Natural killer cell treated with Interleukin-12 subunit alpha and Interleukin-12 subunit beta and Interleukin-15 and Interleukin-18, amount 100 ng/mL, for 72 hours (primary cell): Measurements from ENCODE around the gene CRTAC1. TPM values are rescaled to one million over a fixed set of nuclear protein-coding genes. Genes with fewer than 3 reads are reported as not detected.

Experiments
- ATAC-seq, 2 donors: fragments of 150-1000 bp; cut with Tn5 transposase in 1 of 2; sonication (Bioruptor Pico), chemical (Tn5 transposase) in 1 of 2; 2 replicates each; pipeline ENCODE4 v1.10.0; 2021
- DNase-seq: peaks from one replicate; pipeline ENCODE4 v3.0.0; 2022; ENCODE audit warnings: low spot score
- H3K27ac Mint-ChIP-seq, 2 donors: 1 replicate in 1 of 2; 2 replicates in 1 of 2; pipeline ENCODE4 v1.8.0; 2022; ENCODE audit warnings: mixed read lengths in 2 of 2, mild to moderate bottlenecking in 1 of 2, moderate library complexity in 1 of 2
- H3K27me3 Mint-ChIP-seq, 2 donors: 1 replicate in 1 of 2; 2 replicates in 1 of 2; pipeline ENCODE4 v1.8.0; 2022; ENCODE audit warnings: mixed read lengths in 2 of 2
- H3K36me3 Mint-ChIP-seq: one replicate; pipeline ENCODE4 v1.8.0; 2022; ENCODE audit warnings: mixed read lengths
- H3K4me1 Mint-ChIP-seq, 2 donors: 1 replicate in 1 of 2; 2 replicates in 1 of 2; pipeline ENCODE4 v1.8.0; 2022; ENCODE audit warnings: low read depth in 2 of 2, mixed read lengths in 2 of 2, mild to moderate bottlenecking in 1 of 2
- H3K4me3 Mint-ChIP-seq: one replicate; pipeline ENCODE4 v1.8.0; 2022; ENCODE audit warnings: mixed read lengths
- H3K9me3 Mint-ChIP-seq: 2 replicates; pipeline ENCODE4 v1.8.0; 2022; ENCODE audit warnings: mixed read lengths
- total RNA-seq, 2 donors: library from RNA; stranded (reverse); gene quantifications; one replicate each; pipeline ENCODE4 v1.2.3, GENCODE V29; 2022

CRTAC1 gene
- total RNA-seq, 2 donors from 2014 or later: not detected

DNA sequence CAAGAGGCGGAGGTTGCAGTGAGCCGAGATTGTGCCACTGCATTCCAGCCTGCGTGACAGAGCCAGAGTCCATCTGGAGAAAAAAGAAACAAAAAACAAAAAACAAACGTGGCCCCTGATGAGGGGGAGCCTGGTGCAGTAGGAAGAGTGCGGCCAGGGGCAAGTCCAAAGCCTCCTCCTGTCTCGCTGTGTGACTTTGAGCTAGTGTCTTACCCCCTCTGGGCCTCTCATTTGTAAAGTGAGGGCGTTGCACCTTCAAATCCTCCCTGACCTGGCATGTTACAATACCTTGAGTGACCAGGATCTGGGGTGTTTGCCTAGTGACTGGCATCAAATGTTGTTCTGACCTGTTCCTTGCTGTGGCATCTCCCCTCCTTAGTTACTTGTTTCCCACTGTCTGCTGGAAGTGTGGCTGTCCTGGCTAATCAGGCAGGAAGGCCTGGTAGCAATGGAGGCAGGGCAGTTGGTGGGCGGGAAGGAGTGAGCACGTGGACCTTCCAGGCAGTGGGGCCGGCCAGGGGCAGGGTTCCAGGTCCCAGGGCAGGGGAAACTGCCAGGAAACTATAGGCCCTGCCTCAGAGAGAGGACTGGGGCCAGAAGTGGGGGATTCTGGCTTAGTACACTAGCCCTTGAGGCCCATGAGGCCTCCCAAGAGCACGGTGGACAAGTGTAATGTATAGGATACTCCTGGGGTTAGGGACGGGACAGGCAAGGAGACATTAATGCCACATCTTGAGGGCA, 205.2 kb downstream of the CRTAC1 start:
- Mint-ChIP-seq H3K36me3 (no peaks in the 10 kb centered on the region), H3K27ac (no peak overlapping the region), H3K4me3 (no peak overlapping the region), H3K4me1 (peaks cover 0 to 14% of the 10 kb centered on the region in 2 donors), H3K27me3 (peaks cover 0 to 2% of the 10 kb centered on the region in 2 donors), H3K9me3 (no peaks in the 10 kb centered on the region)
- ATAC-seq: no peak
- DNase-seq: no peak

DNA sequence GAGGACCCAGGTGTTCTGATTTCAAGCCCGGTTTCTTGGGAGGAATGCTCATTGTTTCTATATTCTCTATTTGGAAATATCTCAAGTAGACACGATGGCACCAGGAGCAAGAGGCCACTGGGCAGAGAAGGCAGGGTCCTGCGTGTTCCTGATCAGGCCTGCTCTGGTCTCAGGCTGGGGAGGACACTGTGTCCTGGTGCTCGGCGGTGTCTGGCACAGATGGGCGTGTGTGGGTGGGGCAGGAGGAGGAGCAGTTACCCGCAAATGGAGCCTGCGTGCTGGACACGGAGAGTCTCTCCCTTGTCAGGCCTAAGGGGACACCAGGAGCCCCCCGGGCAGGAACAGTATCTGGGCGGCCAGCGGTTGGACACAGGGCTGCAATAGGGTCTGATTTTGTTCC, 206.7 kb downstream of the CRTAC1 start:
- Mint-ChIP-seq H3K27ac (no peak overlapping the region), H3K9me3 (no peaks in the 10 kb centered on the region)

DNA sequence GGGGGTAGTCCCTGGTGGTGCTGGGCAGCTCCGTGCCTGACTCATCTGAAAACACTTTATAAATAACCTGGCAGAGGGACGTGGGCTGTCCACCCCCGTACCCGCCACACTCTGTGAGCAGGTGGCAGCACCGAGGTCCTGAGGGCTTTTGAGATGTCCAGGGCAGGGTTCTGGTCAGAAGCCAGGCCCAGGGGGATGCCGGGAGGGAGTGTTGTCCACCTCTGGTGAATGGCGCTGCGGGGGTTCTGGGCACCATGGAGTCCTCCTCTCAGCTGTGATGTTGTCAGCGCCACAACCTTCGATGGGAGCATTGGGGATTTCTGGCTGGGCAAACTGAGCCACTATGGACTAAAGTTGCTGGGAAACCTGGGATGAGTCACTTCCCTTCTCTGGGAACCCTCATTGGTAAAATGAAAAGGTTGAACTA, 208.1 kb downstream of the CRTAC1 start:
- H3K36me3 Mint-ChIP-seq: no peaks in the 10 kb centered on the region
- H3K27me3 Mint-ChIP-seq: peaks cover 0 to 2% of the 10 kb centered on the region in 2 donors
- no peak overlapping the region for H3K4me3 Mint-ChIP-seq
- H3K9me3 Mint-ChIP-seq: no peaks in the 10 kb centered on the region
- no peak for ATAC-seq
- H3K27ac Mint-ChIP-seq: no peak overlapping the region
- H3K4me1 Mint-ChIP-seq: peaks cover 0 to 6% of the 10 kb centered on the region in 2 donors
- no peak for DNase-seq

More for the DNA sequence above, 206.7 kb downstream of the CRTAC1 start:
- DNase-seq: no peak
- peaks cover 0 to 11% of the 10 kb centered on the region in 2 donors for H3K4me1 Mint-ChIP-seq
- peak in 1 of 2 donors; percentile 36 for ATAC-seq
- no peak overlapping the region for H3K4me3 Mint-ChIP-seq
- H3K36me3 Mint-ChIP-seq: no peaks in the 10 kb centered on the region
- H3K27me3 Mint-ChIP-seq: peaks cover 0 to 2% of the 10 kb centered on the region in 2 donors

DNA sequence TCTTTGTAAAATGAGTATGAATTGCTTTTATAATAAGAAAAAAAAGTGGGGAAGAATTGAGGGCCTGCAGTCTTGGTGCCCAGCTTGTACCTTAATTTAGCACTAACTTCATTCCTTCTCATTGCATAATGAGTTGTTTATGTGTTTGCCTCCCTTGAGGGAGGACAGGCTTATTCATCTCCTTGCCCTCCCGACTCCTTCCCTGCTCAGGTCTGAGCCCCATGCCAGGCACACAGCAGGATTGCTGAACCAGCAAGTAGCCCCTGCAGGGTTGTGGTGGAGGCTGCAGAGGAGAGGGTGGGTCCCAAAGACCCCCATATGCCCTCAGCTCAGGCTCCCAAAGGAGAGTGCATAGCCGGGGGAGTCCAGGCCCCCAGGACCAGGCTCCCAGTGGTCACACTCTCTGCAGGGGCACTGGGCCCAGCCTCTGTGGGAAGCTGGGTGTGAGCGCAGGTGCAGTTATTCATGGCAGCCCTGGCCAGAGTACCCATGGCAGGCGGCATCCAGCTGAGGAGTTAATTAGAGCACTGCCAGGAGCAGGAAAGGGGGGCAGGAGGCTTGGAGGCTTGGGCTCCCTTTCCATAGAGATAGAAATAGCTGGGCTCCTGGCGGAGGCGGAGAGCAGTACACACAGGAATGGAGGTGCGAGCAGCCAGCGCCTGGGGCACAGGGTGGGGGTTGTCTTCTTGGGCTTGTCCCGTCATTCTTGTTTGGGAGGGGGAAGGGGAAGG, 208.9 kb downstream of the CRTAC1 start:
- H3K9me3 Mint-ChIP-seq: no peaks in the 10 kb centered on the region
- no peaks in the 10 kb centered on the region for H3K36me3 Mint-ChIP-seq
- DNase-seq (no peak), ATAC-seq (no peak)
- H3K4me1 Mint-ChIP-seq: peaks cover 0 to under 1% of the 10 kb centered on the region in 2 donors
- no peak overlapping the region for H3K4me3 Mint-ChIP-seq
- peaks cover 0 to 2% of the 10 kb centered on the region in 2 donors for H3K27me3 Mint-ChIP-seq
- H3K27ac Mint-ChIP-seq: no peak overlapping the region

DNA sequence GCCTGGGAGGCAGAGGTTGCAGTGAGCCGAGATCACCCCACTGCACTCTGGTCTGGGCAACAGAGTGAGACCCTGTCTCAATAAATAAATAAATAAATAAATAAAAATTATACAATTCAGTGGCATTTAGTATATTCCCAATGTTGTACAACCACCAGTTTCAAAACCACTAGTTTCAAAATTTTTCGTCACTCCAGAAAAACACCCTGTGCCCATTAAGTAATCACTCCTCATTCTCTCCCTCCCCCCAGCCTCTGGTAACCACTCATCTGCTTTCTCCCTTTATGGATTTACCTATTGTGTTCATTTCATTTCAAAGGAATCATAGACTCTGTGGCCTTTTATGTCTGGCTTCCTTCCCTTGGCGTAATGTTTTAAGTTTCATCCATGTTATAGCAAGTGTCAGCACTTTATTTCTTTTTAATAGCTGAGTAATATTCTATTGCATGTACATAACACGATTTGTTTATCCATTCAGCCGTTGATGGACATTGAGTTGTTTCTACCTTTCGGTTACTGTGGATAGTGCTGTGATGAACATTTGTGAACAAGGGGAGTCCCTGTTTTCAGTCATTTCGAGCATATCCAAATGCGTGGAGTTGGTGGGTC, 210.2 kb downstream of the CRTAC1 start:
- Mint-ChIP-seq H3K36me3 (no peaks in the 10 kb centered on the region), H3K27ac (no peak overlapping the region), H3K27me3 (peaks cover 0 to 2% of the 10 kb centered on the region in 2 donors), H3K4me3 (no peak overlapping the region), H3K4me1 (no peaks in the 10 kb centered on the region), H3K9me3 (no peaks in the 10 kb centered on the region)
- DNase-seq (no peak), ATAC-seq (no peak)

DNA sequence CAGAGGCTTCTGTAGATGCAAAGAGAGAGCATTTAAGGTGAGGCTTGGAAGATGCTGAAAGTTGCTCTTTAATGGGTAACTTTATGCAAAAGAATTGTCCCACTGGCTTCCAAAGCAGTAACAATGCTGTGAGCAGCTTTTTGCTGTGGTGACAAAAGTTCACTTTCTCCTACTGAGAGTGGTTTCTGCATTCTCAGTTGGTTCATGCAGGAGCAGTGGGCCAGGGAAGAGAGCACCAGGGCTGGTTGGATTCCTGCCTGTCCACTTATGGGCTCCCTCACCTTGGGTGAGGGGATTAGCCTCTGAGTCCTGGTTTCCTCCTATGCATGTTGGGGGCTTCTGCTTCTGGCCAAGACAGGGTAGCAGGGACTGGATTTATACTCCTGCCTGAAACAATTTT, 211.8 kb downstream of the CRTAC1 start:
- Mint-ChIP-seq H3K9me3 (no peaks in the 10 kb centered on the region), H3K27ac (peak overlapping the region in 1 of 2 donors; percentile 42), H3K27me3 (peaks cover 0 to 2% of the 10 kb centered on the region in 2 donors), H3K36me3 (no peaks in the 10 kb centered on the region), H3K4me3 (no peak overlapping the region), H3K4me1 (no peaks in the 10 kb centered on the region)
- DNase-seq: no peak
- ATAC-seq: no peak

DNA sequence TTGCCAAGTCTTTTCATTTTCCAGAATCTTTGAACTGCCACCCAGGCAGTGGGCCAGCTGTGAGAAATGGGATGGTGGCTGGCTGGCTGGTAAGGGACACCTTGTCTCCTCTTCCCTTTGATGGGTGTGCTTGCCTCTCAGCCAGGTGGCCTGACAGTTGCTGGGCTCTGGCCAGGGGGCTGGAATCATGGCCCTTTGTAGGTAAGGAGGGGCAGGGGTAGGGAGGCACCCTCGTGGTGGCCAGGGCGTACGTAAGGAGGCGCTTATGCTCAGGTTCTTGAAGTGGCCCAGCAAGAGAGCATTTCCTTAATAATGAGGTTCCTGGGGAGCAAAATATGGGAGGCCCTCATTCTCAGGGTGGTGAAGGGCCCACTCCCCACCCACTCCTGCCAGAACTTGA, 213.8 kb downstream of the CRTAC1 start:
- ATAC-seq (no peak), DNase-seq (peak; percentile 28)
- Mint-ChIP-seq H3K27ac (no peak overlapping the region), H3K27me3 (peaks cover 4 to 6% of the 10 kb centered on the region in 2 donors), H3K4me1 (no peaks in the 10 kb centered on the region), H3K4me3 (no peak overlapping the region), H3K36me3 (no peaks in the 10 kb centered on the region), H3K9me3 (no peaks in the 10 kb centered on the region)

Other genes with a start within 250 kb of the CRTAC1 start
- gene GOLGA7B, start 180.8 kb downstream of the CRTAC1 start, total RNA-seq: 1 to 10 TPM; 1.8 to 2.8 TPM
- gene R3HCC1L, start 104.0 kb upstream of the CRTAC1 start, total RNA-seq: 10 to 100 TPM; 23.0 to 28.9 TPM
- not detected for gene LOXL4, start 237.6 kb upstream of the CRTAC1 start, total RNA-seq